Stomach (tissue), 9 donors: Measurements from ENCODE around the gene TMEM138. TPM values are rescaled to one million over a fixed set of nuclear protein-coding genes. Genes with fewer than 3 reads are reported as not detected.
A peak's percentile ranks its signal among the peaks of the same experiment; 100 is the strongest.

Source experiments
- DNase-seq, 2 donors: peaks; one replicate each; pipeline versions ENCODE4 v3.0.0 to v3.0.0-alpha.2; 2013 to 2019
- H3K27ac ChIP-seq, 5 donors: fragments of 200-600 bp in 4 of 5; sonication (generic) in 4 of 5; one replicate each; pipeline ENCODE4 v1.5.1; 2013 to 2019; ENCODE audit warnings: mild to moderate bottlenecking in 1 of 5, moderate library complexity in 1 of 5
- H3K27me3 ChIP-seq, 3 donors: fragments of 200-600 bp; sonication (generic); one replicate each; pipeline ENCODE4 v1.5.1; 2017 to 2019; ENCODE audit warnings: mixed run types in 1 of 3
- H3K36me3 ChIP-seq, 4 donors: fragments of 200-600 bp; sonication (generic); 1 replicate in 3 of 4; 2 replicates in 1 of 4; pipeline ENCODE4 v1.5.1; 2016 to 2019
- H3K4me1 ChIP-seq, 4 donors: fragments of 200-600 bp; sonication (generic); one replicate each; pipeline ENCODE4 v1.5.1; 2016 to 2019
- H3K4me3 ChIP-seq, 4 donors: fragments of 200-600 bp; sonication (generic) in 3 of 4; one replicate each; pipeline ENCODE4 v1.5.1; 2016 to 2019; ENCODE audit warnings: mild to moderate bottlenecking in 1 of 4
- H3K9me3 ChIP-seq, 4 donors: fragments of 200-600 bp; sonication (generic); one replicate each; pipeline ENCODE4 v1.5.1; 2016 to 2019
- CTCF ChIP-seq, 7 experiments: fragments of 450-650 bp in 4 of 7; fragments of 200-600 bp in 3 of 7; sonication (generic) in 3 of 7; IDR thresholded peaks; one replicate each; pipeline ENCODE4 v1.5.1; 2016 to 2019; ENCODE audit warnings: antibody characterized with exemption in 7 of 7, control low read depth in 2 of 7, mild to moderate bottlenecking in 1 of 7
- EP300 ChIP-seq: sonication (generic); formaldehyde crosslinking; IDR thresholded peaks from one replicate; pipeline ENCODE4 v1.6.1; 2017; ENCODE audit warnings: antibody characterized with exemption
- POLR2A ChIP-seq, 4 donors: fragments of 450-650 bp; IDR thresholded peaks; one replicate each; pipeline ENCODE4 v1.6.1; 2016; ENCODE audit warnings: antibody characterized with exemption in 4 of 4, control low read depth in 2 of 4, mild to moderate bottlenecking in 1 of 4, moderate library complexity in 1 of 4
- POLR2AphosphoS5 ChIP-seq, 3 donors: sonication (generic); formaldehyde crosslinking; IDR thresholded peaks; one replicate each; pipeline ENCODE4 v1.6.1; 2016; ENCODE audit warnings: antibody characterized with exemption in 3 of 3
- WGBS, 5 donors: extraction: QIAGEN DNeasy Blood & Tissue Kit in 3 of 5; methylation state at CpG; one replicate each; pipeline versions ENCODE4 v1.1.5 to v1.1.7; 2013 to 2018; 5-methylcytosine and 5-hydroxymethylcytosine counted together
- intact Hi-C: fragments of 100-400 bp; cut with DNase I; formaldehyde crosslinking; loops from one replicate; pipeline ENCODE4 v1.15.1; 2023; ENCODE audit warnings: low total_unique reads
- polyA plus RNA-seq, 3 donors: library from polyadenylated mRNA; stranded (reverse); fragments of 200-250 nt; gene quantifications; one replicate each; pipeline ENCODE4 v1.2.3, GENCODE V29; 2013
- total RNA-seq, 5 donors: library from RNA; depleted of rRNA; stranded (reverse); fragments of >200 nt; gene quantifications; one replicate each; pipeline versions ENCODE4 v1.1.0 to v1.2.3, GENCODE V29; 2014 to 2016
- donor health status: healthy with polysubstance abuse.
- donor health status: Bipolar disorder and iron deficiency.
- donor health status: healthy.

The TMEM138 gene
- total and polyA plus RNA-seq, 8 donors = 12.2 to 190 (median 23.4) TPM

- TF ChIP-seq POLR2AphosphoS5 (IDR thresholded peaks at IDR 0.05) = no peak
- TF ChIP-seq CTCF (IDR thresholded peaks at IDR 0.05) = no peak
- no peak for TF ChIP-seq POLR2A (IDR thresholded peaks at IDR 0.05)
- no peak for TF ChIP-seq EP300
- 39 to 63% (median 55%) methylated on average over 6 of the region's 6 CpGs for WGBS, 5 donors
- Histone ChIP-seq H3K9me3 (no peaks in the 10 kb centered on the region), H3K36me3 (peaks cover 93 to 100% (median 100%) of the 10 kb centered on the region in 4 donors), H3K4me3 (no peak overlapping the region), H3K27ac (no peak overlapping the region), H3K4me1 (peaks cover 0 to 44% (median 19%) of the 10 kb centered on the region in 4 donors), H3K27me3 (no peaks in the 10 kb centered on the region)
- no peak for DNase-seq
- intact Hi-C loops = no loop called here
These were observed 53.2 kb downstream of the TMEM138 start for GRCh38 chr11:61415381-61415780.

DNA sequence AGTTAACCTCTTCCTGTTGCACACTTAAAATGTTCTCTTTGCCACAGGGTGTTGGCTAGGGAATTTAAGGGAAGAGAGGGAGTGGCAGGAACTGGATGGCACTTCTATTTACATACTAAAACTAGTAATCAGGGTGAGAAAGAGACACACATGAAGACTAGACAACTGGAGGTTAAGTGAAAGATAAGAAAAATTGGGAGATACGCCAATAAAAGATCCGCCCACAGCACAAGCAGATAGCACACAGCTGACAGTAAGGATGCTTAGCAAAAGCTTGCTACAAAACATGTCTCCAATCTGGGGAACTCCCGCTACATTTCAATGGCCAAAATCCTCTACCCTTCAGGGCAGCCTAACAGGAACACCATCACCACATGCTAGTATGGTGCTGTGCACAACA, 54.8 kb downstream of the TMEM138 start:
- no peak overlapping the region for H3K4me3 ChIP-seq
- TF ChIP-seq POLR2AphosphoS5 (IDR thresholded peaks at IDR 0.05) (no peak), CTCF (IDR thresholded peaks at IDR 0.05) (no peak), POLR2A (IDR thresholded peaks at IDR 0.05) (no peak), EP300 (no peak)
- peaks cover 90 to 100% (median 100%) of the 10 kb centered on the region in 4 donors for H3K36me3 ChIP-seq

GRCh38 chr11:61417670-61418069, 55.5 kb downstream of the TMEM138 start:
- H3K27me3 ChIP-seq = no peaks in the 10 kb centered on the region
- peak overlapping the region in 1 of 5 donors; percentile 43 for H3K27ac ChIP-seq
- intact Hi-C loops = no loop called here
- H3K36me3 ChIP-seq = peaks cover 86 to 100% (median 100%) of the 10 kb centered on the region in 4 donors
- 52 to 73% (median 69%) methylated on average over 2 of the region's 2 CpGs for WGBS, 5 donors
- H3K4me1 ChIP-seq = peaks cover 0 to 60% (median 30%) of the 10 kb centered on the region in 4 donors
- TF ChIP-seq CTCF (IDR thresholded peaks at IDR 0.05) (no peak), EP300 (no peak), POLR2A (IDR thresholded peaks at IDR 0.05) (no peak), POLR2AphosphoS5 (IDR thresholded peaks at IDR 0.05) (no peak)
- H3K4me3 ChIP-seq = no peak overlapping the region
- H3K9me3 ChIP-seq = no peaks in the 10 kb centered on the region
- DNase-seq = no peak

More for the DNA sequence above, 54.8 kb downstream of the TMEM138 start:
- intact Hi-C loops = no loop called here
- Histone ChIP-seq H3K9me3 (no peaks in the 10 kb centered on the region), H3K27me3 (no peaks in the 10 kb centered on the region), H3K27ac (peak overlapping the region in 2 of 5 donors; percentile 41 to 43), H3K4me1 (peaks cover 0 to 53% (median 25%) of the 10 kb centered on the region in 4 donors)
- WGBS, 5 donors = 68 to 74% (median 72%) methylated on average over 3 of the region's 3 CpGs
- no peak for DNase-seq

DNA sequence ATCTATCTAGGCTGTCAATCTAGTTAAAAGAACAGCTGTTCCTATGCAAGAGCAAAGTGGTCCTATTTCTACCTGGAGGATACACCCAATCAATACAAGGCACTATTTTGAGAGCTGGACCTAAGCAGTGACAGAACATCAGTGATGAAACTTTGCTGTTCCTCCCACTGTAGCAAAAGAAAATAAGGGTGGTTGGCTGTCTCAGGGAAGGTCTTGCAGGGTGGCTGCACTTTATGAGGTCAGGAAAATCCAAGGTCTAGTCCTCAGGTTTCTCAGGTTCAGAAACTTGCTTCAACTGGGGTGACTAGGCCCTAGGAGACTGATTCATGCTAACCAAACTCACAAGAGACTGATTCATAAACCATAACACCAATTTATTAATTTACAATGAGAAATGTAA, 56.0 kb downstream of the TMEM138 start:
- DNase-seq = no peak
- Histone ChIP-seq H3K4me1 (peaks cover 0 to 62% (median 32%) of the 10 kb centered on the region in 4 donors), H3K27me3 (no peaks in the 10 kb centered on the region), H3K27ac (peak overlapping the region in 1 of 5 donors; percentile 43), H3K4me3 (no peak overlapping the region), H3K9me3 (no peaks in the 10 kb centered on the region), H3K36me3 (peaks cover 82 to 99% (median 97%) of the 10 kb centered on the region in 4 donors)
- TF ChIP-seq CTCF (IDR thresholded peaks at IDR 0.05) (no peak), EP300 (no peak), POLR2AphosphoS5 (IDR thresholded peaks at IDR 0.05) (no peak), POLR2A (IDR thresholded peaks at IDR 0.05) (no peak)
- intact Hi-C loops = no loop called here

Other genes starting within 250 kb of the TMEM138 start
- 10 to 100 TPM in 4 of 5 donors, 1 to 10 TPM in 1; 6.4 to 53.6 (median 37.1) TPM for gene VPS37C, start 200.9 kb upstream of the TMEM138 start, total RNA-seq
- 10 to 100 TPM; 13.8 to 28.4 (median 26.9) TPM for gene VPS37C, start 200.9 kb upstream of the TMEM138 start, polyA plus RNA-seq
- gene PGA3, start 158.9 kb upstream of the TMEM138 start, total RNA-seq = over 10,000 TPM in 2 of 5 donors, 1,000 to 10,000 TPM in 1, 100 to 1,000 TPM in 2; 367 to 55,790 (median 1,114) TPM
- gene PGA3, start 158.9 kb upstream of the TMEM138 start, polyA plus RNA-seq = over 10,000 TPM; 23,067 to 73,485 (median 39,030) TPM
- over 10,000 TPM in 2 of 5 donors, 1,000 to 10,000 TPM in 1, 100 to 1,000 TPM in 2; 386 to 107,207 (median 2,421) TPM for gene PGA4, start 140.0 kb upstream of the TMEM138 start, total RNA-seq
- over 10,000 TPM; 17,534 to 25,788 (median 19,705) TPM for gene PGA4, start 140.0 kb upstream of the TMEM138 start, polyA plus RNA-seq
- gene PGA5, start 121.2 kb upstream of the TMEM138 start, total RNA-seq = 1,000 to 10,000 TPM in 2 of 5 donors, 100 to 1,000 TPM in 1, 10 to 100 TPM in 1, 1 to 10 TPM in 1; 5.9 to 5,713 (median 190) TPM
- 1,000 to 10,000 TPM; 1,014 to 6,178 (median 3,688) TPM for gene PGA5, start 121.2 kb upstream of the TMEM138 start, polyA plus RNA-seq
- 1 to 10 TPM in 2 of 5 donors, under 1 TPM in 1, not detected in 2; 0.45 to 4.6 (median 1.6) TPM for gene VWCE, start 67.1 kb upstream of the TMEM138 start, total RNA-seq
- 1 to 10 TPM in 1 of 3 donors, under 1 TPM in 2; 0.76 to 1.2 (median 0.93) TPM for gene VWCE, start 67.1 kb upstream of the TMEM138 start, polyA plus RNA-seq
- 100 to 1,000 TPM in 4 of 5 donors, 10 to 100 TPM in 1; 44.2 to 489 (median 152) TPM for gene DDB1, start 29.3 kb upstream of the TMEM138 start, total RNA-seq
- 10 to 100 TPM; 73.9 to 77.0 (median 74.2) TPM for gene DDB1, start 29.3 kb upstream of the TMEM138 start, polyA plus RNA-seq
- 100 to 1,000 TPM in 1 of 5 donors, 10 to 100 TPM in 4; 20.6 to 136 (median 63.9) TPM for gene TKFC, start 29.1 kb upstream of the TMEM138 start, total RNA-seq
- 10 to 100 TPM; 28.0 to 42.9 (median 41.3) TPM for gene TKFC, start 29.1 kb upstream of the TMEM138 start, polyA plus RNA-seq
- 100 to 1,000 TPM in 1 of 5 donors, 10 to 100 TPM in 4; 13.4 to 106 (median 22.2) TPM for gene CYB561A3, start 492 bp upstream of the TMEM138 start, total RNA-seq
- 10 to 100 TPM; 14.5 to 21.4 (median 20.3) TPM for gene CYB561A3, start 492 bp upstream of the TMEM138 start, polyA plus RNA-seq
- 10 to 100 TPM; 12.3 to 35.6 (median 14.0) TPM for gene TMEM216, start 30.2 kb downstream of the TMEM138 start, total RNA-seq
- 10 to 100 TPM; 14.7 to 17.1 (median 15.7) TPM for gene TMEM216, start 30.2 kb downstream of the TMEM138 start, polyA plus RNA-seq
- gene CPSF7, start 67.6 kb downstream of the TMEM138 start, total RNA-seq = 100 to 1,000 TPM in 1 of 5 donors, 10 to 100 TPM in 4; 22.3 to 249 (median 46.1) TPM
- gene CPSF7, start 67.6 kb downstream of the TMEM138 start, polyA plus RNA-seq = 10 to 100 TPM; 21.7 to 33.0 (median 22.3) TPM
- gene SDHAF2, start 67.8 kb downstream of the TMEM138 start, total RNA-seq = 100 to 1,000 TPM in 1 of 5 donors, 10 to 100 TPM in 4; 11.6 to 125 (median 40.6) TPM
- gene SDHAF2, start 67.8 kb downstream of the TMEM138 start, polyA plus RNA-seq = 10 to 100 TPM; 36.6 to 53.9 (median 43.7) TPM
- 1 to 10 TPM in 1 of 5 donors, under 1 TPM in 2, not detected in 2; 0.43 to 1.3 (median 0.92) TPM for gene LRRC10B, start 146.4 kb downstream of the TMEM138 start, total RNA-seq
- under 1 TPM; 0.44 to 0.76 (median 0.73) TPM for gene LRRC10B, start 146.4 kb downstream of the TMEM138 start, polyA plus RNA-seq
- gene SYT7, start 218.7 kb downstream of the TMEM138 start, total RNA-seq = 1 to 10 TPM in 3 of 5 donors, under 1 TPM in 1, not detected in 1; 0.92 to 8.4 (median 2.9) TPM
- gene SYT7, start 218.7 kb downstream of the TMEM138 start, polyA plus RNA-seq = 1 to 10 TPM; 1.2 to 1.5 (median 1.4) TPM